Measurements from ENCODE around the gene MYBL2.

DNA sequence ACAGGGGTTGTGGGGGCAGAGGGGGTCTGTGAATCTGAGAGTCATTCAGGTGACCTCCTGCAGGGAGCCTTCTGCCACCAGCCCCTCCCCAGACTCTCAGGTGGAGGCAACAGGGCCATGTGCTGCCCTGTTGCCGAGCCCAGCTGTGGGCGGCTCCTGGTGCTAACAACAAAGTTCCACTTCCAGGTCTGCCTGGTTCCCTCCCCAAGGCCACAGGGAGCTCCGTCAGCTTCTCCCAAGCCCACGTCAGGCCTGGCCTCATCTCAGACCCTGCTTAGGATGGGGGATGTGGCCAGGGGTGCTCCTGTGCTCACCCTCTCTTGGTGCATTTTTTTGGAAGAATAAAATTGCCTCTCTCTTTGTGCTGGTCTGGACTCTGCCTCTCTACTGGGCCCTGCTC is 49.2 kb downstream of the MYBL2 start:
- TF ChIP-seq, protein P1, sequence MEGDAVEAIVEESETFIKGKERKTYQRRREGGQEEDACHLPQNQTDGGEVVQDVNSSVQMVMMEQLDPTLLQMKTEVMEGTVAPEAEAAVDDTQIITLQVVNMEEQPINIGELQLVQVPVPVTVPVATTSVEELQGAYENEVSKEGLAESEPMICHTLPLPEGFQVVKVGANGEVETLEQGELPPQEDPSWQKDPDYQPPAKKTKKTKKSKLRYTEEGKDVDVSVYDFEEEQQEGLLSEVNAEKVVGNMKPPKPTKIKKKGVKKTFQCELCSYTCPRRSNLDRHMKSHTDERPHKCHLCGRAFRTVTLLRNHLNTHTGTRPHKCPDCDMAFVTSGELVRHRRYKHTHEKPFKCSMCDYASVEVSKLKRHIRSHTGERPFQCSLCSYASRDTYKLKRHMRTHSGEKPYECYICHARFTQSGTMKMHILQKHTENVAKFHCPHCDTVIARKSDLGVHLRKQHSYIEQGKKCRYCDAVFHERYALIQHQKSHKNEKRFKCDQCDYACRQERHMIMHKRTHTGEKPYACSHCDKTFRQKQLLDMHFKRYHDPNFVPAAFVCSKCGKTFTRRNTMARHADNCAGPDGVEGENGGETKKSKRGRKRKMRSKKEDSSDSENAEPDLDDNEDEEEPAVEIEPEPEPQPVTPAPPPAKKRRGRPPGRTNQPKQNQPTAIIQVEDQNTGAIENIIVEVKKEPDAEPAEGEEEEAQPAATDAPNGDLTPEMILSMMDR (IDR thresholded peaks at IDR 0.05): no peak
- TF ChIP-seq RFX5 (IDR thresholded peaks at IDR 0.05; ENCODE audit: low read length): no peak
- no peak for TF ChIP-seq ELF1 (IDR thresholded peaks at IDR 0.05)
- TF ChIP-seq USF2 (IDR thresholded peaks at IDR 0.05; ENCODE audit: borderline replicate concordance, low read depth, low read length): no peak
- no peak for TF ChIP-seq EP300 (IDR thresholded peaks at IDR 0.05; ENCODE audit: borderline replicate concordance in 1 of 2, low read depth in 1 of 2, low read length in 1 of 2)
- no peak for TF ChIP-seq REST (IDR thresholded peaks at IDR 0.05; ENCODE audit: low read depth, low read length)
- TF ChIP-seq POLR2AphosphoS5 (IDR thresholded peaks at IDR 0.05; ENCODE audit: low read depth, low read length): no peak
- TF ChIP-seq RAD21 (IDR thresholded peaks at IDR 0.05; ENCODE audit: low read length): no peak
- TF ChIP-seq NRF1 (IDR thresholded peaks at IDR 0.05; ENCODE audit: low read depth, low read length): no peak
- TF ChIP-seq MAX (IDR thresholded peaks at IDR 0.05; ENCODE audit: low read depth): no peak
- no peak for TF ChIP-seq EZH2phosphoT487 (IDR thresholded peaks at IDR 0.05; ENCODE audit: borderline replicate concordance, low read depth)
- TF ChIP-seq, protein P2, sequence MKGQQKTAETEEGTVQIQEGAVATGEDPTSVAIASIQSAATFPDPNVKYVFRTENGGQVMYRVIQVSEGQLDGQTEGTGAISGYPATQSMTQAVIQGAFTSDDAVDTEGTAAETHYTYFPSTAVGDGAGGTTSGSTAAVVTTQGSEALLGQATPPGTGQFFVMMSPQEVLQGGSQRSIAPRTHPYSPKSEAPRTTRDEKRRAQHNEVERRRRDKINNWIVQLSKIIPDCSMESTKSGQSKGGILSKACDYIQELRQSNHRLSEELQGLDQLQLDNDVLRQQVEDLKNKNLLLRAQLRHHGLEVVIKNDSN (IDR thresholded peaks at IDR 0.05; ENCODE audit: borderline replicate concordance, low read depth): no peak
- no peak for TF ChIP-seq JUND (IDR thresholded peaks at IDR 0.05)
- TF ChIP-seq, protein P3, sequence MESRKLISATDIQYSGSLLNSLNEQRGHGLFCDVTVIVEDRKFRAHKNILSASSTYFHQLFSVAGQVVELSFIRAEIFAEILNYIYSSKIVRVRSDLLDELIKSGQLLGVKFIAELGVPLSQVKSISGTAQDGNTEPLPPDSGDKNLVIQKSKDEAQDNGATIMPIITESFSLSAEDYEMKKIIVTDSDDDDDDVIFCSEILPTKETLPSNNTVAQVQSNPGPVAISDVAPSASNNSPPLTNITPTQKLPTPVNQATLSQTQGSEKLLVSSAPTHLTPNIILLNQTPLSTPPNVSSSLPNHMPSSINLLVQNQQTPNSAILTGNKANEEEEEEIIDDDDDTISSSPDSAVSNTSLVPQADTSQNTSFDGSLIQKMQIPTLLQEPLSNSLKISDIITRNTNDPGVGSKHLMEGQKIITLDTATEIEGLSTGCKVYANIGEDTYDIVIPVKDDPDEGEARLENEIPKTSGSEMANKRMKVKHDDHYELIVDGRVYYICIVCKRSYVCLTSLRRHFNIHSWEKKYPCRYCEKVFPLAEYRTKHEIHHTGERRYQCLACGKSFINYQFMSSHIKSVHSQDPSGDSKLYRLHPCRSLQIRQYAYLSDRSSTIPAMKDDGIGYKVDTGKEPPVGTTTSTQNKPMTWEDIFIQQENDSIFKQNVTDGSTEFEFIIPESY (IDR thresholded peaks at IDR 0.05; ENCODE audit: borderline replicate concordance, low read depth): no peak

All from SK-N-SH (cell line).